Stimulated activated CD8-positive, alpha-beta memory T cell treated with anti-CD3 and anti-CD28 coated beads, Interleukin-2, amount 100 ng/mL, for 1 hour (primary cell): Measurements from ENCODE around the gene SYT14.
A peak's percentile ranks its signal among the peaks of the same experiment; 100 is the strongest.
"Not testable (repeated sequence)": the region's sequence is repeated elsewhere in the genome, so short reads cannot be mapped to it uniquely, and the experiment has no call there.

Experiments used
- DNase-seq, 2 donors: peaks; one replicate each; pipeline ENCODE4 v3.0.0-alpha.2; 2020; ENCODE audit warnings: low read depth in 2 of 2

Gene SYT14

GRCh38 chr1:210123383-210123782 lies 185.4 kb downstream of the SYT14 start:
- no peak for DNase-seq

- no peak for DNase-seq
Observed at GRCh38 chr1:210123924-210124589, 186.0 kb downstream of the SYT14 start.

DNA sequence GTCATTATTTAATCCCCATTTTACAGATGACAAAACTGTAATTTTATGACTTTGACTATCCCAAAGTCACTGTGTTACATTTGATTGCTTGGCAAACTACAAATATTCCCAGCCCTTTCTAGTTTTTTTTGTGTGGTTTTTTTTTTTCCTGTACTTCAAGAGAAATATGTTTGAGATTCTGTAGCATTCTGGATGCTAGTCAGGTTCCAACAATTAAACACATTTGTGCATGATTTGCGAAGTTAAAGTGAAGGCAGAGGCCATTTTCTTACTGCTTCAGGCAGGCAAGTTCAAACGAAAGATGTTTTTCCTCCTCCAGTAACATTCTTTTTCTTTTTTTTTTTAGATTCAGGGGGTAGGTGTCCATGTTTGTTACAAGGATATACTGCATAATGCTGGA lies 186.7 kb downstream of the SYT14 start:
- DNase-seq: no peak

DNA sequence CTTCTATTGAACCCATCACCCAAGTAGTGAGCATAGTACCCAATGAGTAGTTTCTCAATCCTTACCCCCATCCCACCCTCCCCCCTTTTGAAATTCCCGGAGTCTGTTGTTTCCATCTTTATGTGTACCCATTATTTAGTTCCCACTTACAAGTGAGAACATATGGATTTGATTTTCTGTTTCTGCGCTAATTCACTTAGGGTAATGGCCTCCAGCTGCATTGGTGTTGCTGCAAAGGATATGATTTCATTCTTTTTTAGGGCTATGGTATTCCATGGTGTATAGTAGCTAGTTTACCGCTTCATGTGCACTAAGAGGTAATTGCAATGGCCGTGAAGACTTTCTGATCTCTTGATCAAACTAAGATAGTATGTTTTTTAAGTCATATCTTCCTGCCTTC lies 187.1 kb downstream of the SYT14 start:
- no peak for DNase-seq

- no peak for DNase-seq
Observed at GRCh38 chr1:210129092-210129491, 191.1 kb downstream of the SYT14 start.

GRCh38 chr1:210129759-210130158 lies 191.7 kb downstream of the SYT14 start:
- DNase-seq: no peak

GRCh38 chr1:210132582-210132981 lies 194.6 kb downstream of the SYT14 start:
- no peak for DNase-seq

DNA sequence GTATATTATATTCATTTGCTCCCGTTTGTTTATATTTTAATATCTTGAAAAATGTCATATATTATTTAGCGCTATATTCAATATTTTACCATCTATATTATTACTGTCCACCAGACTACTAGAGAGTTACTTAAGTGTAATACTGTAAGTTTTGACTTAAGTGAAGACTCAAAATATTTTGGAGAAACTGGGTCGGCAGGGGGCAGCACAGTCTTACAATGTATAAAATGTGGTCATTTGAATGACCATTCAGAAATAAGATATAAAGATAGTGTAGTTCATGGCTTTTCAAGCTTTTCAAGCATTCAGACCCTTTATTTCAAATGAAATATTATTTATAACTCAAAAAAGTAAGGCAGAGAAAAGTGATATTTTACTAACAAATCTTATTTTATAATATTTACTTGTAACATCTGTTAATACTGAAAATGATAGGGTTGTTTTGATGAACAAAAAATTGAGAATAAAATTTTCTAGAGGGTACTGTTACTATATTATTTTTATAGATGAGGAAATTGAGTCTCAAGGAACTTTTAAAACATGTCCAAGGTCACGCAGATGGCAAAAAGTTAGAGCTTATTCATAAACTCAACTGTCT lies 205.5 kb downstream of the SYT14 start:
- peak in 1 of 2 donors; percentile 4 for DNase-seq

DNA sequence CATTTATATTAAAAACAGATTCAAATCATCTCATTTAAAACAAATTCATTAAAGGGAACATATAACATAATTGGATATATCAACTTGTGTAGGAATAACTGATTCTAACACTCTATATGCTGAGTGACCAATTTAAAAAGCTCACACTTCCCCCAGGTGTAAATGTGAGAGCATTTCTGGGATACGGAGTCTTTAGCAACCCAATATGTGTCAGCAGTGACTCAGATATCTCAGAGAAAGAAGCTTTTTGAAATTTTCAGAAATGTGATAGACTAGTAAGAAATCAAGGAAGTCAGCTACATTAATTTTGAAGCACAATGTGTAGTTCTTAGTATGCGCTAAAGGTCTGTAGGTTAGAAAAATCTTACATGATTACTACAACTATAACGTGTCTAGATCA lies 206.7 kb downstream of the SYT14 start:
- no peak for DNase-seq

DNA sequence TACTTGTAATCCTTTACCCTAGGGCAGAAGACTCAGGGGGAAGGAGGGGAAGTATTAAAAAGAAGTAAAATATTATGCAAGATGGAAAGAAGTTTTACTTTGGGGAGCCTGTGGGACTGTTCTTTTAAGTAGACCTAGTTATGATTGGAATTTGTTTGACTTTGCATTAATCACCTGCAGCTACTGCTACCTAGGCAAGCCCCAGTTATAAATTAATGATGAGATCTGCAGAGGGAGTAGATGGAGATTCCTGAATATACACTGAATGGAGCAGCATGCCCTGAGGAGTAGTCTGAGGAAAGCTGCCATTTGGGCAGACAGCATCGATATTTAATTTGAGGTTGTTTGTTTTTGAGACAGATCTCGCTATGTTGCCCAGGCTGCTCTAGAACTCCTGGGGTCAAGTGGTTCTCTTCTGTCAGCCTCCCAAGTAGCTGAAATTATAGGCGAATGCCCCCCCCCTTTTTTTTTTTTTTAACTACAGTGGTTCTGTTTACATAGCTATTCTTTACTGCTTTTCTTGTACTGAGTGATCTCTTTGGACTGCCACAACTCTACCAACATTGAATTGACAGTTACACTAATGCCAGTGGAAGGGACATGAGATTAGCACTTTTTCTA lies 213.1 kb downstream of the SYT14 start:
- DNase-seq: no peak

DNA sequence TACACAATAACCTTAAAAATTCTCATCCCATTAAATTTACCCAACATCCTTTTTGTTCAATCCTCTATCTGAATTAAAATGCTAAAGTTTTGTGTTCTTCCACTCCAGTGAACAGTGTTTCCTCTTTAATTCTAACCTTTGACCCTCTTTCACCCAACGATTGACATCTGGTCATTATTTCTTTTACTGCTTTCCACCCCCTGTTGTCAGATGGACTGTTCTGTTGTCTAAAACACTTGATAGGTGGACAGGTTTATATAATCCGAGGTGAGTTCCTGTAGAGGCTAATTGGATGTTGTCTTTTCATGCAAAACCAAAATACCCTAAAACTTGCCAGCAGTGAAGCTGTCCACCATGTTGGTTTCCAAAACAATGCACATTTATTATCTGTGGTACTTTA lies 221.2 kb downstream of the SYT14 start:
- no peak for DNase-seq

DNA sequence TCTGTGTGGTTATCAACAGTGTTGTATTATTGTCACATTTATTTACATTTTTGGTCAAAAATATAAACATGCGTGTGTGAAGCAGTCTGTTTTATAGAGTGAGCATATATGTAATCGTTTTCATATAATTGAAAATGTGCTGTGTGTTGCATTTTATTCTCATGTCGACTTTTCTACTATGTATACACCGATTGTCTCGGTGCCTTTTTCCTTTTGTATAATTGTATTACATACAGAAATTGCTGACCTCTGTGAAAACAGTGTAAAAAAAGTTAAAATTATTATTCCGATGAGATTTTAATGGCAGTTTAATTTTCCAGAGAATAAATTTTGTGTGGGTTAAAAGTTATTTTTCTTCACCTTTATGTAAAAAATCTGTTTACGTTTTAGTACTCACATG lies 232.2 kb downstream of the SYT14 start:
- no peak for DNase-seq

- DNase-seq: no peak
Observed at GRCh38 chr1:210174133-210174532, 236.1 kb downstream of the SYT14 start.

DNA sequence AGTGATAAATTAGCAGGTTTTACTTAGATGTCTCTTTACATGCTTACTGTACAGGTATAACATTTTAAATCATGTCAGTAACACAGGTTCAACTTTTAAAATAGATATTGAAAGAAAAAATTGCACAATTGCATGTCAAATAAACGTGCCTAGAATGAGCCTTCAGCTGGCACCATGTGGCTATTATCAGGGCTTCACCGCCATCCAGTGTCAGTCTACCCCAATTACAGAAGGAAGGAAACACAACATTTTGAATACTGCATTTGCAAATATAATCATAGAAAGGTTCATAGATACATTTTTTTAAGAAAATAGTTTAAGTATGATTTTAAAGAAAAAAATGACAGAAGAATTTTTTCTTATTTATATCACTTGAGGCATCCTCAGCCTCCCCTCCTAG lies 247.0 kb downstream of the SYT14 start:
- DNase-seq: no peak

DNA sequence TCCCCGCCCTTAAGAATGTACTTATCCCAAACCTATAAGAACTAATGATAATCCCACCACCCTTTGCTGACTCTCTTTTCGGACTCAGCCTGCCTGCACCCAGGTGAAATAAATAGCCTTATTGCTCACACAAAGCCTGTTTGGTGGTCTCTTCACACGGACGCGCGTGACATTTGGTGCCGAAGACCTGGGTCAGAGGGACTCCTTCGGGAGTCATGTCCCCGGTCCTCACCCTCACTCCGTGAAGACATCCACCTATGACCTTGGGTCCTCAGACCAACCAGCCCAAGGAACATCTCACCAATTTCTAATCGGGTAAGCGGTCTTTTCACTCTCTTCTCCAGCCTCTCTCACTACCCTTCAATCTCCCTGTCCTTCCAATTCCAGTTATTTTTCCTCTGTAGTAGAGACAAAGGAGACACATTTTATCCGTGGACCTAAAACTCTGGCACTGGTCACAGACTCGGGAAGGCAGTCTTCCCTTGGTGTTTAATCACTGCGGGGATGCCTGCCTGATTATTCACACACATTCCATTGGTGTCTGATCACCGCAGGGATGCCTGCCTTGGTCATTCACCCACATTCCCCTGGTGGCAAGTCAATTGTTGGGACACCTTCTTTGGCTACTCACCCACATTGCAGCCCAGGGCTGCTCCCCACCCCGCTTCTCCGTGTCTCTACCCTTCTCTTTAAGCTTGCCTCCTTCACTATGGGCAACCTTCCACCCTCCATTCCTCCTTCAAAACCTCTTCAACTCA lies 250.0 kb downstream of the SYT14 start:
- DNase-seq: not testable (repeated sequence)

DNA sequence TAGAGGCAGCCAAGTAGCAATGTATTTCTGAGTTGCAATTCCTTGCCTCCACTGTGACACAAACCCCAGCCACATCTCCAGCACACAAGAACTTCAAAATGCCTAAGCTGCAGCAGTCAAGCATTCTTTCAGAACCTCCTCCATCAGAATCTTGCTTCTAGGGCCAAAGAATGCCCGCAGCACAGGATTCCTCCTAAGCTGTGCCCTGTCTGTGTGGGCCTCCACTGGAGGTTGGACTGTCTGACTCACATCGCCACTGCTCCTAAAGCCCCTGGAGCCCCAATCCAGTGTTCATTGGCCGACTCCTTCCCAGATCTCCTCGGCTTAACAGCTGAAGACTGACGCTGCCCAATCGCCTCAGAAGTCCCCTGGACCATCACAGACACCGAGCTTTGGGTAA lies 251.4 kb downstream of the SYT14 start:
- no peak for DNase-seq

GRCh38 chr1:210195635-210196160 lies 257.7 kb downstream of the SYT14 start:
- DNase-seq: no peak

DNA sequence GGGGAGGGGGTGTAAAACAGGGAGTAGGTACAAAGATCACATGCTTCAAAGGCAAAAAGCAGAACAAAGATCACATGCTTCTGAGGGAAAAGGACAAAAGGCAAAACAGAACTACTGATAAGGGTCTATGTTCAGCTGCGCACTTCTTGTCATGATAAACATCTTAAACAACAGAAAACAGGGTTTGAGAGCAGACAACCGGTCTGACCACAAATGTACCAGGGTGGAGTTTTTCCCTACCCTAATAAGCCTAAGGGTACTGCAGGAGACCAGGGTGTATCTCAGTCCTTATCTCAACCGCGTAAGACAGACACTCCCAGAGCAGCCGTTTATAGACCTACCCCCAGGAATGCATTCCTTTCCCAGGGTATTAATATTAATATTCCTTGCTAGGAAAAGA lies 258.2 kb downstream of the SYT14 start:
- not testable (repeated sequence) for DNase-seq

DNA sequence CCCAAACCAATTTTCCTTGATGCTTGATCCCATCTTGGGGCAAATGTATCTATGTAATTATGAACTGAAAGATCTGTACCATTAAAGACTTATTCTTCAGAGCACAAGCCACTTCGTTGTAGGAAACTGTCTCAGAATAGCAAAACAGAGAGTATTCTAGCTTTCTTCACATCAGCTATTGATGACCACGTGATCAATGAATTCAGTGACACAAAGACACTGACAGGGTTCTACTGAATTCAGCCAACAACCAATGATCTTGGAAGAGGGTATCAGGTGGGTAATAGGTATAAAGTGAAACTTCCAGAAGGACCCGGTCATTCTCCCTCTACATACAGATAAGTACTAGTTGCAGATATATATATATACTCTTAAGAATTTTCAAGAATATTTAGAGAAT lies 260.8 kb downstream of the SYT14 start:
- DNase-seq: no peak

- no peak for DNase-seq
Observed at GRCh38 chr1:210200124-210200736, 262.2 kb downstream of the SYT14 start.

DNA sequence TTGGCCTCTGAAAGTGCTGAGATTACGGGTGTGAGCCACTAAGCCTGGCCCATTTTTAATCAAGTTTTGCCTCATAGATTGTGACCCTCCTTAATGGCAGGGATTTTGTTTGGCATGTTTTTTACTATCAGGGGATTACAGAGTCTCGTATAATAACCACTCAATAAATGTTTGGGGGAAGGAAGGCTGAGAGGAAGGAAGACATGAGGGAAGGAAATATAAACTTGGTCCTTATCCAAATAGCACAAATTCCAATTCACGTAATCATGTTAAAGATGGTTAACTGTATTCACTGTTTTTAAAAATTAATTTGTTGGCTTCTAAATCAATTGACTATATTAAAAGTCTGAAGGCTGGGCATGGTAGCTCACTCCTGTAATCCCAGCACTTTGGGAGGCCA lies 263.7 kb downstream of the SYT14 start:
- DNase-seq: no peak
